Body of pancreas (tissue), 4 donors: ENCODE data around the gene CADM4. TPM values are rescaled to one million over a fixed set of nuclear protein-coding genes. Genes with fewer than 3 reads are reported as not detected.
"Not testable (repeated sequence)": the region's sequence is repeated elsewhere in the genome, so short reads cannot be mapped to it uniquely, and the experiment has no call there.

Experiments
- ATAC-seq: fragments of 150-250 bp; one replicate; pipeline ENCODE4 v1.9.1; 2016
- DNase-seq, 4 donors: peaks; one replicate each; pipeline ENCODE4 v3.0.0-alpha.2; 2019
- H3K27ac ChIP-seq, 4 donors: fragments of 200-600 bp; sonication (generic); 1 replicate in 3 of 4; 2 replicates in 1 of 4; pipeline versions ENCODE4 v1.5.1 to v1.6.1; 2016 to 2019; ENCODE audit warnings: mild to moderate bottlenecking in 1 of 4, mixed read lengths in 1 of 4, moderate library complexity in 1 of 4
- H3K27me3 ChIP-seq, 2 donors: fragments of 200-600 bp; sonication (generic); one replicate each; pipeline ENCODE4 v1.6.0; 2016; ENCODE audit warnings: mild to moderate bottlenecking in 1 of 2
- H3K36me3 ChIP-seq, 2 donors: fragments of 200-600 bp; sonication (generic); replicated peaks in 1 of 2; 2 replicates each; pipeline ENCODE4 v1.5.1; 2016; ENCODE audit warnings: low read depth in 2 of 2; ENCODE audit not compliant: insufficient read depth in 1 of 2
- H3K4me1 ChIP-seq: fragments of 200-600 bp; sonication (generic); one replicate; pipeline ENCODE4 v1.6.0; 2016
- H3K4me3 ChIP-seq, 2 donors: fragments of 200-600 bp; sonication (generic); 1 replicate in 1 of 2; 2 replicates in 1 of 2; pipeline ENCODE4 v1.5.1; 2016 to 2019
- H3K9me3 ChIP-seq, 3 donors: fragments of 200-600 bp; sonication (generic); 1 replicate in 2 of 3; 2 replicates in 1 of 3; pipeline ENCODE4 v1.5.1; 2016
- POLR2A ChIP-seq, 3 donors: fragments of 450-650 bp; IDR thresholded peaks; one replicate each; pipeline ENCODE4 v1.6.1; 2016; ENCODE audit warnings: antibody characterized with exemption in 3 of 3, mild to moderate bottlenecking in 2 of 3
- WGBS, 2 donors: methylation state at CpG; one replicate each; pipeline ENCODE4 v1.1.5; 2017; 5-methylcytosine and 5-hydroxymethylcytosine counted together
- intact Hi-C: fragments of 100-400 bp; cut with DNase I; formaldehyde crosslinking; loops from one replicate; pipeline ENCODE4 v1.15.1; 2023
- total RNA-seq, 2 donors: library from RNA; depleted of rRNA; stranded (reverse); fragments of >200 nt; gene quantifications; one replicate each; pipeline ENCODE4 v1.1.0, GENCODE V29; 2016
- TF ChIP-seq, protein P1 (sequence below), 7 experiments: fragments of 450-650 bp in 4 of 7; fragments of 200-600 bp in 3 of 7; sonication (generic) in 3 of 7; IDR thresholded peaks; one replicate each; pipeline ENCODE4 v1.5.1; 2016 to 2019; ENCODE audit warnings: antibody characterized with exemption in 7 of 7

CADM4 gene
- total RNA-seq, 2 donors from 2014 or later = 2.0 to 2.6 TPM

GRCh38 chr19:43609872-43610271 is 29.8 kb downstream of the CADM4 start:
- Histone ChIP-seq H3K27ac (no peak overlapping the region), H3K4me3 (no peak overlapping the region), H3K9me3 (no peaks in the 10 kb centered on the region), H3K4me1 (peaks cover 11% of the 10 kb centered on the region), H3K27me3 (no peaks in the 10 kb centered on the region), H3K36me3 (peaks cover 0 to 5% of the 10 kb centered on the region in 2 donors)
- WGBS, 2 donors = 89 to 90% methylated on average over 7 of the region's 7 CpGs
- intact Hi-C loops = no loop called here
- ATAC-seq (no peak), DNase-seq (no peak)
- TF ChIP-seq, protein P1, sequence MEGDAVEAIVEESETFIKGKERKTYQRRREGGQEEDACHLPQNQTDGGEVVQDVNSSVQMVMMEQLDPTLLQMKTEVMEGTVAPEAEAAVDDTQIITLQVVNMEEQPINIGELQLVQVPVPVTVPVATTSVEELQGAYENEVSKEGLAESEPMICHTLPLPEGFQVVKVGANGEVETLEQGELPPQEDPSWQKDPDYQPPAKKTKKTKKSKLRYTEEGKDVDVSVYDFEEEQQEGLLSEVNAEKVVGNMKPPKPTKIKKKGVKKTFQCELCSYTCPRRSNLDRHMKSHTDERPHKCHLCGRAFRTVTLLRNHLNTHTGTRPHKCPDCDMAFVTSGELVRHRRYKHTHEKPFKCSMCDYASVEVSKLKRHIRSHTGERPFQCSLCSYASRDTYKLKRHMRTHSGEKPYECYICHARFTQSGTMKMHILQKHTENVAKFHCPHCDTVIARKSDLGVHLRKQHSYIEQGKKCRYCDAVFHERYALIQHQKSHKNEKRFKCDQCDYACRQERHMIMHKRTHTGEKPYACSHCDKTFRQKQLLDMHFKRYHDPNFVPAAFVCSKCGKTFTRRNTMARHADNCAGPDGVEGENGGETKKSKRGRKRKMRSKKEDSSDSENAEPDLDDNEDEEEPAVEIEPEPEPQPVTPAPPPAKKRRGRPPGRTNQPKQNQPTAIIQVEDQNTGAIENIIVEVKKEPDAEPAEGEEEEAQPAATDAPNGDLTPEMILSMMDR (IDR thresholded peaks at IDR 0.05) = no peak

DNA sequence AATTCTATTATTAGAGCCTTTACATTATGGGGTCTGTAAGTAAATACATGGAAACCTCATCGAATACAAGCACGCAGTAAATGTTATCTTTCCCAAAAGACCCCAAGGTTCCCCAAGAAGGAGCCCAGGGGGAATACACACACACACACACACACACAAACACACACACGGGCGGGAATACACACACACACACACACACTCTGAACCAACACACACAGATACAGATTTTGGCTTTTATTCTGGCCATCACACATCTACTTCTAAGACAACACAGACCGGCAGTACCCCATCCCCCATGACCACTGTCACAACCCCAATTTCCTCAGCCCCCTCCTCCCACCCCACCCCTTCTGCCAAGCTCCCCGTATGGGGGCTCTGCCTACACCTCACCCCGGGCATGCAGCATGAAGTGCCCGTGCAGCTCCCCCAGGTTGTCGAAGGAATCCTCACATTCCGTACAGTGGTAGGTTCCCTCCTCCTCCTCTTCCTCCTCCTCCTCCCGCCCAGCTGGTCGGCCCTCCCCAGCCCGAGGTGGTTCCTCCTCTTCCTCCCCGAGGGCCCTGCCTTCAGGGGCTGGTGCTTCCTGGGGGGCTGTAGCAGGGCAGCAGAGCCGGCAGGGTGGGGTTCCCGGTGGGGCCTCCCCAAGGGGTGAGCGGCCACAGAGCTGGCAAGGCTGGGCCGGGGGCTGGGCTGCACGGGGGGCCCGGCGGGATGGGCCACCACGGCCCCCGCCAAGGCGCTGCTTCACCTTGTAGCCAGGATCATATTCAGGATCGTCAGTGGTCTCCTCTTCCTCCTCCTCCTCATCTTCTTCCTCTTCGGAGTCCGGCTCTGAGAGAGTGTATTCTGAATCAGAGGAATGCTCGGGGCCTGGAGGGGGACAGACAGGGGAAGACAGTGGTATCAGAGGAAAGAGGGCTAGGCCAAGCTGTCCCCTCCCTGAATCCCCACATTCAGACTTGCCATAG is 32.1 kb downstream of the CADM4 start:
- intact Hi-C loops = no loop called here
- TF ChIP-seq, protein P1 (IDR thresholded peaks at IDR 0.05) = no peak
- no peak for TF ChIP-seq POLR2A (IDR thresholded peaks at IDR 0.05)
- WGBS, 2 donors = 78 to 89% methylated on average over 21 to 28 of the region's 28 CpGs
- no peak for ATAC-seq
- no peaks in the 10 kb centered on the region for H3K27me3 ChIP-seq
- no peaks in the 10 kb centered on the region for H3K36me3 ChIP-seq
- peaks cover 11% of the 10 kb centered on the region for H3K4me1 ChIP-seq
- no peak overlapping the region for H3K4me3 ChIP-seq
- peak overlapping the region in 1 of 4 donors; percentile 0 for H3K27ac ChIP-seq
- H3K9me3 ChIP-seq = no peaks in the 10 kb centered on the region
- no peak for DNase-seq

DNA sequence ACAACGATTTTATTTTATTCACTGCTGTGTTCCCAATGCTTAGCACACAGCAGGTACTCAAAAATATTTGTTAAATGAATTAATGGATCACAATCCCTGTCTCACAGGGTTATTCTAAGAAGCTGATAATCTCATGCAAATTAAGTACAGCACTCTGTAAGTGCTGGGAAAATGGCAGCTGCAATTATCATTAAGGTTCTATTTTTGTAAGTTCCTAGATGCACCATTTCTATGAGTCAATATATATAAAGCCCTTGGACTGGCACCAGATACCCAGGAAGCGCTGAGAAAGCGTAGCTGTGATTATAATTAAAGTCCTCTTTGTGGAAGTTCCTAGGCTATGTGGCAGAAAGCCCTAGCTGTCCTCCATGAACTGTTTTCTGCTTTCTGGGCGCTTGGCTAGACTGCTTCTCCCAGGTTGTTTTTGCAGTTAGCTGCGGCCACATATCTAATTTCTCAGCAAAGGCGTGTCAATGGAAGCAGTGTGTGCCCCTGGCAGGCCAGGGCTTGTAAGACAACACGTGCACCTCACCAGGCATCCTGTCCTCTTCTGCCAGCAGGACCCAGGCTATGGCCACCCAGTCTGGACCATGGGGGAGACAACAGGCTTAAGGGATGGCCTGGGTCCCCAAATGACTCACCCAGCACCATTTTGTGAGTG is 33.0 kb downstream of the CADM4 start:
- Histone ChIP-seq H3K36me3 (no peaks in the 10 kb centered on the region), H3K9me3 (no peaks in the 10 kb centered on the region), H3K4me3 (no peak overlapping the region), H3K4me1 (peaks cover 11% of the 10 kb centered on the region), H3K27me3 (no peaks in the 10 kb centered on the region), H3K27ac (peak overlapping the region in 2 of 4 donors; percentile 0 to 4)
- DNase-seq (peak in 1 of 4 donors; percentile 10), ATAC-seq (no peak)
- intact Hi-C loops = no loop called here
- WGBS, 2 donors = 35 to 39% methylated on average over 6 to 7 of the region's 7 CpGs
- TF ChIP-seq, protein P1 (IDR thresholded peaks at IDR 0.05) = no peak
- no peak for TF ChIP-seq POLR2A (IDR thresholded peaks at IDR 0.05)

DNA sequence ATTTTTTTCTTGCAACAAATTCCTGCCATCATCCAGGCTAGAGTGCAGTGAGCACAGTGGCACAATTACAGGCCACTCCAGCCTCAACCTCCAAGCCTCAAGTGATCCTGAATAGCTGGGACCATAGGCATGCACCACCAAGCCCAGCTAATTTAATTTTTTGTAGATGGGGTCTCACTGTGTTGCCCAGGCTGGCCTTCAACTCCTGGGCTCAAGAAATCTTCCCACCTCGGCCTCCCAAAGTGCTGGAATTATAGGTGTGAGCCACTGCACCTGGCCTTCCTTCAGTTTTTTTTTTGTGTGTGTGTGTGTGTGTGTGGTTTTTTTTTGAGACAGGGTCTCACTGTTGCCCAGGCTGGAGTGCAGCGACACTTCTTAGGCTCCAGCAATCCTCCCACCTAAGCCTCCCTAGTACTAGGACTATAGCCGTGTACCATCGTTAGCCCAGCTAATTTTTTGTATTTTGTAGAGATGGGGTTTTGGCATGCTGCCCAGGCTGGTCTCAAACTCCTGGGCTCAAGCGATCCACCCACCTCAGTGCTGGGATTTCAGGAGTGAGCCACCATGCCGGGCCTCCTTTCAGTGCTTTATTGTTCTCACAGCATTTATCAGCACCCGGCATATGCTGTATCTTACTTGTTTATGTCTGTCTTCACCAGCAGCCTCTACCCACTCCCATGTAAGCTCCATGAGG is 33.6 kb downstream of the CADM4 start:
- Histone ChIP-seq H3K36me3 (no peaks in the 10 kb centered on the region), H3K4me1 (peaks cover 11% of the 10 kb centered on the region), H3K27me3 (no peaks in the 10 kb centered on the region), H3K4me3 (no peak overlapping the region), H3K9me3 (no peaks in the 10 kb centered on the region), H3K27ac (peak overlapping the region in 2 of 4 donors; percentile 0 to 4)
- no peak for TF ChIP-seq POLR2A (IDR thresholded peaks at IDR 0.05)
- TF ChIP-seq, protein P1 (IDR thresholded peaks at IDR 0.05) = no peak
- 49 to 60% methylated on average over 7 of the region's 7 CpGs for WGBS, 2 donors
- intact Hi-C loops = no loop called here
- ATAC-seq (no peak), DNase-seq (no peak)

DNA sequence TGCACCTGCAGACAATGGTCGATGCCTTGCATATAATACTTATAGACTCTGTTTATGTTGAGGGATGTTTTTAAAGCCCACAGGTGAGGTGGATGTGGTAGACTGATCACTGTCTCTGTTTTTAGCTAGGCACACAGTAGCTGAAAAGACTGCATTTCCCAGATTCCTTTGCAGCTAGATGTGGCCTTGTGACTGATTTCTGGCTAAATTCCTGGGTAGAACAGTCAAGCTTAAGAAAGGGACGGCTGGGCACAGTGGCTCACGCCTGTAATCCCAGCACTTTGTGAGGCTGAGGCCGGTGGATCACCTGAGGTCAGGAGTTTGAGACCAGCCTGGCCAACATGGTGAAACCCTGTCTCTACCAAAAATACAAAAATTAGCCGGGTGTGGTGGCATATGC is 39.3 kb downstream of the CADM4 start:
- not testable (repeated sequence) for H3K27ac ChIP-seq, H3K27me3 ChIP-seq, H3K9me3 ChIP-seq, ATAC-seq, DNase-seq, H3K4me3 ChIP-seq, H3K36me3 ChIP-seq
- intact Hi-C loops = loop anchor here (5.0 kb wide), 1 partner anchor 33 kb away; no protein-coding TSS in a partner anchor
- WGBS, 2 donors = 54 to 72% methylated on average over 2 to 5 of the region's 5 CpGs
- peaks cover 18% of the 10 kb centered on the region for H3K4me1 ChIP-seq
